ENCODE results near the gene PPP2R2B. TPM values are rescaled to one million over a fixed set of nuclear protein-coding genes. Genes with fewer than 3 reads are reported as not detected.

The PPP2R2B gene
- total and polyA plus RNA-seq, 2 experiments from 2014 or later = 14.4 to 21.1 TPM

DNA sequence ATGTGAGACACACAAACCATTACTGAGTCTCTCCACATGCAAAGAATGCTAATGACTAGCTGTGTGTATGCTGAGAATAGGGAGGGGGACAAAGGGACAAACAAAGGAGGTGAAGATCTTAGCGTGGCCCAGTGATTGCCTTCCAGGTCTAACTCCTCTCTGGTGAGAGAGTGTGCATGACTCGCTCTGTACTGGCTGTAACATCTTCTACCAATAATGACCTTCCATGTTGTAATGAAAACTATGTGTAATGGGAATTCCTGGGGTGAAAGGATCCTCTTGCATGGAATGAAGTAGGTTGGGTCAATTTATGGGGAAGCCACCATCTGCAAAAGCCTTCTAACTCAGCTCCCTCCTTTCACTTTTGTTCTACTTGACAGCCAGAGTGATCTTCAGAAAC is 338.1 kb downstream of the PPP2R2B start:
- H3K4me1 ChIP-seq (ENCODE audit: low read depth) = no peaks in the 10 kb centered on the region
- no peaks in the 10 kb centered on the region for H3K9me3 ChIP-seq (ENCODE audit: low read depth)
- no peaks in the 10 kb centered on the region for H3K36me3 ChIP-seq
- DNase-seq (ENCODE audit: low read depth in 1 of 2, low spot score in 1 of 2) = no peak
- TF ChIP-seq, protein P1, sequence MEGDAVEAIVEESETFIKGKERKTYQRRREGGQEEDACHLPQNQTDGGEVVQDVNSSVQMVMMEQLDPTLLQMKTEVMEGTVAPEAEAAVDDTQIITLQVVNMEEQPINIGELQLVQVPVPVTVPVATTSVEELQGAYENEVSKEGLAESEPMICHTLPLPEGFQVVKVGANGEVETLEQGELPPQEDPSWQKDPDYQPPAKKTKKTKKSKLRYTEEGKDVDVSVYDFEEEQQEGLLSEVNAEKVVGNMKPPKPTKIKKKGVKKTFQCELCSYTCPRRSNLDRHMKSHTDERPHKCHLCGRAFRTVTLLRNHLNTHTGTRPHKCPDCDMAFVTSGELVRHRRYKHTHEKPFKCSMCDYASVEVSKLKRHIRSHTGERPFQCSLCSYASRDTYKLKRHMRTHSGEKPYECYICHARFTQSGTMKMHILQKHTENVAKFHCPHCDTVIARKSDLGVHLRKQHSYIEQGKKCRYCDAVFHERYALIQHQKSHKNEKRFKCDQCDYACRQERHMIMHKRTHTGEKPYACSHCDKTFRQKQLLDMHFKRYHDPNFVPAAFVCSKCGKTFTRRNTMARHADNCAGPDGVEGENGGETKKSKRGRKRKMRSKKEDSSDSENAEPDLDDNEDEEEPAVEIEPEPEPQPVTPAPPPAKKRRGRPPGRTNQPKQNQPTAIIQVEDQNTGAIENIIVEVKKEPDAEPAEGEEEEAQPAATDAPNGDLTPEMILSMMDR (IDR thresholded peaks at IDR 0.05; ENCODE audit: low read depth, low read length) = no peak
- no peak overlapping the region for H3K4me3 ChIP-seq
- no peaks in the 10 kb centered on the region for H3K27me3 ChIP-seq
- H3K27ac ChIP-seq = no peak overlapping the region

DNA sequence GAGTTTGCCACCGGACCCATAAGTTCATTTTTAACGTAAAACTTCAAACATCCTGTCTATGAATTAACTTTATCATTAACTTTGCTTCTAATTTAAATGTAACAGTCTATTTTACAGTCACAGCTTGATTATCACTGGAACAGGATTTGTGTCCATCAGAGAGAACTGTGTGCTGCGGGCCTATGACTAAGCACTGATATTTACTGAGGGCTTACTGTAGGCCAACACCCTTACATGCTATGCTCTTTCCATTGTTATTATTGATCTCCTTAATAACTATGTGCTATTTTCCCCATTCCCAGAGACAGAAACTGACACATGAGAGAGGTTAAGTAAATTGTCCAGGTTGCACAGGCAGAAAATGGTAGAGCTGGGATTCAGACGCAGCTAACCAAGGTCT is 338.6 kb downstream of the PPP2R2B start:
- H3K27me3 ChIP-seq = no peaks in the 10 kb centered on the region
- no peak overlapping the region for H3K4me3 ChIP-seq
- no peaks in the 10 kb centered on the region for H3K4me1 ChIP-seq (ENCODE audit: low read depth)
- TF ChIP-seq, protein P1 (IDR thresholded peaks at IDR 0.05; ENCODE audit: low read depth, low read length) = no peak
- DNase-seq (ENCODE audit: low read depth in 1 of 2, low spot score in 1 of 2) = no peak
- H3K27ac ChIP-seq = no peak overlapping the region
- no peaks in the 10 kb centered on the region for H3K9me3 ChIP-seq (ENCODE audit: low read depth)
- no peaks in the 10 kb centered on the region for H3K36me3 ChIP-seq

DNA sequence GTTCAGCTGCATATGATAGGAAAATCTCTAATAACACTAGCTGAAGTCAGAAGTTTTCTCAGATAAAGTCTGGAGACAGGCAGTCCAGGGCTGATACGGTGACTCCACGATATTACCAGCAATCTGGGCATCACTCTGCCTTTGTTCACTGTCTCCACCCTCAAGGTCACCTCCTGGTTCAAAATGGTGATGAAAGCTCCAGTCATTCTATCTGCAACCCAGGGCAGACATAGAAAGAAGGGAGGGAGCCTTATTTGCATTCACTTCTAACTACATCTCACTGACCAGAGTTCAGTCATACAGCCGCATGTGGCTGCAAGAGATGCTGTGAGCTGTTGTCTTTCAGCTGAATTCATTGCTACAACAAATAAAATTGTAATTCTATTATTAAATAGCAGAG is 340.1 kb downstream of the PPP2R2B start:
- Histone ChIP-seq H3K27me3 (no peaks in the 10 kb centered on the region), H3K4me3 (no peak overlapping the region), H3K4me1 (ENCODE audit: low read depth) (no peaks in the 10 kb centered on the region), H3K9me3 (ENCODE audit: low read depth) (no peaks in the 10 kb centered on the region), H3K27ac (no peak overlapping the region), H3K36me3 (no peaks in the 10 kb centered on the region)
- DNase-seq (ENCODE audit: low read depth in 1 of 2, low spot score in 1 of 2) = peak in 1 of 2 donors; percentile 39
- TF ChIP-seq, protein P1 (IDR thresholded peaks at IDR 0.05; ENCODE audit: low read depth, low read length) = no peak

- TF ChIP-seq, protein P1 (IDR thresholded peaks at IDR 0.05; ENCODE audit: low read depth, low read length) = no peak
- no peaks in the 10 kb centered on the region for H3K9me3 ChIP-seq (ENCODE audit: low read depth)
- no peaks in the 10 kb centered on the region for H3K36me3 ChIP-seq
- no peak overlapping the region for H3K27ac ChIP-seq
- no peak for DNase-seq (ENCODE audit: low read depth in 1 of 2, low spot score in 1 of 2)
- H3K4me1 ChIP-seq (ENCODE audit: low read depth) = no peaks in the 10 kb centered on the region
- no peaks in the 10 kb centered on the region for H3K27me3 ChIP-seq
- H3K4me3 ChIP-seq = no peak overlapping the region
Measured at GRCh38 chr5:146533882-146534281, 344.7 kb downstream of the PPP2R2B start.

DNA sequence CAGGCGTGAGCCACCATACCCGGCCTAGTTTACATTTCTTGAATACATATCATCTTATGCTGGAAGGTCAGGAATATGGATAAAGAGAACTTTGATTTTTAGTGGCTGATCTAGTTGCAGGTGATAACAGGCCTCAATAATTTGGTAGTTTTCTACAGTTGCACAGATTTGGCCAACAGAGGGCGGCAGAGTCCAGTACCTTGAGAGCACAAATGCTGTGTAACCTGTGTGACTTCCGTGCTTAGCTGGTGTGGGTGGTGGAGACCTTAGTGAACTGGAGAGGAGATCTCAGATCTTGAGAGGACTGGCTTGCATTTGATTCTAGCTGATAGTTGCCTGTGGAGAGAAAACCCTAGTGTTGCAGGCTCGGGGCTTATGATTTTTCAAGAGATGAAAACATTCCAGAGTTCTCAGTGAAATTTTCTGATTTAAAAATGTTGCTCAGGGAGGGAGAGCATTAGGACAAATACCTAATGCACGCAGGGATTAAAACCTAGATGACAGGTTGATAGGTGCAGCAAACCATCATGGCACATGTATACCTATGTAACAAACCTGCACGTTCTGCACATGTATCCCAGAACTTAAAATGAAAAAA is 345.2 kb downstream of the PPP2R2B start:
- Histone ChIP-seq H3K4me1 (ENCODE audit: low read depth) (no peaks in the 10 kb centered on the region), H3K27me3 (no peaks in the 10 kb centered on the region), H3K36me3 (no peaks in the 10 kb centered on the region), H3K4me3 (no peak overlapping the region), H3K27ac (no peak overlapping the region), H3K9me3 (ENCODE audit: low read depth) (no peaks in the 10 kb centered on the region)
- peak; percentile 70 to 86 for DNase-seq (ENCODE audit: low read depth in 1 of 2, low spot score in 1 of 2)
- TF ChIP-seq, protein P1 (IDR thresholded peaks at IDR 0.05; ENCODE audit: low read depth, low read length) = peak; percentile 90

All from cardiac muscle cell (in vitro differentiated cells and primary cell).